Ishikawa (cell line): ENCODE measurements around the gene FOXK1.

Experiments used
- CEBPB ChIP-seq: IDR thresholded peaks from 2 replicates; pipeline ENCODE4 v1.6.1; 2012
- CREB1 ChIP-seq: IDR thresholded peaks from 2 replicates; pipeline ENCODE4 v1.6.1; 2012; ENCODE audit warnings: low read depth
- EGR1 ChIP-seq: IDR thresholded peaks from 2 replicates; pipeline ENCODE4 v1.6.1; 2012
- EP300 ChIP-seq: IDR thresholded peaks from 2 replicates; pipeline ENCODE4 v1.6.1; 2012; ENCODE audit warnings: borderline replicate concordance
- FOXM1 ChIP-seq: IDR thresholded peaks from 2 replicates; pipeline ENCODE4 v1.6.1; 2012; ENCODE audit warnings: low read depth, borderline replicate concordance
- NFIC ChIP-seq: IDR thresholded peaks from 2 replicates; pipeline ENCODE4 v1.6.1; 2012
- RAD21 ChIP-seq: IDR thresholded peaks from 2 replicates; pipeline ENCODE4 v1.6.1; 2012; ENCODE audit warnings: low read depth
- TAF1 ChIP-seq: IDR thresholded peaks from 2 replicates; pipeline ENCODE4 v1.6.1; 2012; ENCODE audit warnings: low read depth, mild to moderate bottlenecking
- TCF12 ChIP-seq: IDR thresholded peaks from 2 replicates; pipeline ENCODE4 v1.6.1; 2012; ENCODE audit warnings: low read depth
- TEAD4 ChIP-seq: IDR thresholded peaks from 2 replicates; pipeline ENCODE4 v1.6.1; 2012
- YY1 ChIP-seq: IDR thresholded peaks from 2 replicates; pipeline ENCODE4 v1.6.1; 2012; ENCODE audit warnings: low read depth
- ZBTB7A ChIP-seq: IDR thresholded peaks from 2 replicates; pipeline ENCODE4 v1.6.1; 2012; ENCODE audit warnings: low read depth
- TF ChIP-seq, protein P1 (sequence below): IDR thresholded peaks from 2 replicates; pipeline ENCODE4 v1.6.1; 2012; ENCODE audit warnings: low read depth, mild to moderate bottlenecking
- TF ChIP-seq, protein P2 (sequence below): IDR thresholded peaks from 2 replicates; pipeline ENCODE4 v1.6.1; 2012
- TF ChIP-seq, protein P3 (sequence below): IDR thresholded peaks from 2 replicates; pipeline ENCODE4 v1.6.1; 2012

Gene FOXK1

DNA sequence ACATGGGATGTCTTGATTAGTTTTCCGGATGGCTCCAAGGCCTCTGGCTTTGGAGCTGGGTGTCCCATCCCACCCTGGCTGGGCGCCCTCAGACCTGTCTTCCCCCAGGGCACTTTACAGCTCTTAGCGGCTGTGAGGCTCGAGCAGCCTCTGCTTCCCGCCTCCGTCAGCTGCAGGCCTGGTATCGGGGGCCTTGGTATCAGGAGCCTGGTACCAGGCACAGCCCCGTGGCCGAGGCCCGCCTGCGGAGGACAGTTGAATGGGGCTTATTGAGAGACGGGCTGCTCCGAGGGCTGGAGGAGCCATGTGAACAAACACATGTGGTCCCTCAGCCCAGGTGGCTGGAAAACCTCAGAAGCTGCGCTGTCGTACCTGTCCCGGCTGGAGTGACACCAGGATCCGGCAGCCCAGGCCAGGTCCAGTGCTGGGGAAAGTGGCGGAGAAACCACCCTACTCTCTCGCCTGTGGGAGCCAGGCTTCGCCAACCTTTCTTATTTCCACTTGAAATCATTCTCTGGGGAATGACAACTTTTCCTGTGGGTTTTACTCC lies 69.4 kb downstream of the FOXK1 start:
- TF ChIP-seq ZBTB7A (no peak), CEBPB (no peak), CREB1 (no peak), RAD21 (no peak), TCF12 (no peak), TAF1 (no peak)
- TF ChIP-seq, protein P1, sequence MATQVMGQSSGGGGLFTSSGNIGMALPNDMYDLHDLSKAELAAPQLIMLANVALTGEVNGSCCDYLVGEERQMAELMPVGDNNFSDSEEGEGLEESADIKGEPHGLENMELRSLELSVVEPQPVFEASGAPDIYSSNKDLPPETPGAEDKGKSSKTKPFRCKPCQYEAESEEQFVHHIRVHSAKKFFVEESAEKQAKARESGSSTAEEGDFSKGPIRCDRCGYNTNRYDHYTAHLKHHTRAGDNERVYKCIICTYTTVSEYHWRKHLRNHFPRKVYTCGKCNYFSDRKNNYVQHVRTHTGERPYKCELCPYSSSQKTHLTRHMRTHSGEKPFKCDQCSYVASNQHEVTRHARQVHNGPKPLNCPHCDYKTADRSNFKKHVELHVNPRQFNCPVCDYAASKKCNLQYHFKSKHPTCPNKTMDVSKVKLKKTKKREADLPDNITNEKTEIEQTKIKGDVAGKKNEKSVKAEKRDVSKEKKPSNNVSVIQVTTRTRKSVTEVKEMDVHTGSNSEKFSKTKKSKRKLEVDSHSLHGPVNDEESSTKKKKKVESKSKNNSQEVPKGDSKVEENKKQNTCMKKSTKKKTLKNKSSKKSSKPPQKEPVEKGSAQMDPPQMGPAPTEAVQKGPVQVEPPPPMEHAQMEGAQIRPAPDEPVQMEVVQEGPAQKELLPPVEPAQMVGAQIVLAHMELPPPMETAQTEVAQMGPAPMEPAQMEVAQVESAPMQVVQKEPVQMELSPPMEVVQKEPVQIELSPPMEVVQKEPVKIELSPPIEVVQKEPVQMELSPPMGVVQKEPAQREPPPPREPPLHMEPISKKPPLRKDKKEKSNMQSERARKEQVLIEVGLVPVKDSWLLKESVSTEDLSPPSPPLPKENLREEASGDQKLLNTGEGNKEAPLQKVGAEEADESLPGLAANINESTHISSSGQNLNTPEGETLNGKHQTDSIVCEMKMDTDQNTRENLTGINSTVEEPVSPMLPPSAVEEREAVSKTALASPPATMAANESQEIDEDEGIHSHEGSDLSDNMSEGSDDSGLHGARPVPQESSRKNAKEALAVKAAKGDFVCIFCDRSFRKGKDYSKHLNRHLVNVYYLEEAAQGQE, result no peak
- TF ChIP-seq, protein P2, sequence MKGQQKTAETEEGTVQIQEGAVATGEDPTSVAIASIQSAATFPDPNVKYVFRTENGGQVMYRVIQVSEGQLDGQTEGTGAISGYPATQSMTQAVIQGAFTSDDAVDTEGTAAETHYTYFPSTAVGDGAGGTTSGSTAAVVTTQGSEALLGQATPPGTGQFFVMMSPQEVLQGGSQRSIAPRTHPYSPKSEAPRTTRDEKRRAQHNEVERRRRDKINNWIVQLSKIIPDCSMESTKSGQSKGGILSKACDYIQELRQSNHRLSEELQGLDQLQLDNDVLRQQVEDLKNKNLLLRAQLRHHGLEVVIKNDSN, result no peak
- TF ChIP-seq, protein P3, sequence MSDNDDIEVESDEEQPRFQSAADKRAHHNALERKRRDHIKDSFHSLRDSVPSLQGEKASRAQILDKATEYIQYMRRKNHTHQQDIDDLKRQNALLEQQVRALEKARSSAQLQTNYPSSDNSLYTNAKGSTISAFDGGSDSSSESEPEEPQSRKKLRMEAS, result no peak

DNA sequence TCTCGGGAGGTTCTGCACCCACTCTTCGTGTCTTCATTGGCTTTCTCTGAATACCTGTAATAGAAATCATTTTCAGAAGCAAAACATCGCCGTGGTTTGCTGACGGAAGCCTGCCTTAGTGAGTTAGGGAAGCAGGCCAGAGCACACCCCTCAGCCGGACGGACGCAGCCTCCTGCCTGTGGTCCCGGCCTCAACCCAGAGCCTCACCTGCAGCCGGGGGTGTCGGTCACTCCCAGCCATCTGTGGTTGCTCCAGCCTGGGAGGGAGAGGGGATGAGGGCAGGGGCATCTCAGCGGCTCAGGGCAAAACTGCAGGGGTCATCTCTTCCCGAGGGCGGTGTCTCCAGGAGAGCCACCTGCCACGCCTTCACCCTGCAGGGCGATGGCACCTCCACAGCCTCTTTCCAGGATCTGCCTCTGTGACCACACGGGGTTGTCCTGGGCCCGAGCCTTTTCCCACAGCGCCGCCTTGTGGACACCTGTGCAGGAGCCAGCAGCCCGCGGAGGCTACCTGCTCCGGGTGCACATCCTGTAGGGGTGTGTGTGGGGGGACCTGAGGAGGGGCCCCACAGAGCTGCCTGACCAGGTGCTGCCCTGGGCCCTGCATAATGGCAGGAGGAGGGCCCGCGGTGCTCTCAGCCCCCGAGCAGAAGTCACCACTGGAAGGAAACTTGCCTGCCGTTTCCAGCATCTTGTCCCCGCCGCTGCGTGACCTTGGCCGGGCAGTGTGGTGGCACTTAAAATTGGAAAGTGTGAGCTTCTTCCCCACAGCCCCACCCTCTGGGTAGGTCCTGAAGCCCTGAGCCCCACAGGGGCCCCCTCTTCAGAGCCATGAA lies 71.7 kb downstream of the FOXK1 start:
- TF ChIP-seq YY1, result no peak
- no peak for TF ChIP-seq TEAD4
- no peak for TF ChIP-seq CREB1
- TF ChIP-seq EP300, result no peak
- TF ChIP-seq RAD21, result peak; percentile 93
- no peak for TF ChIP-seq FOXM1
- TF ChIP-seq, protein P1, result no peak

DNA sequence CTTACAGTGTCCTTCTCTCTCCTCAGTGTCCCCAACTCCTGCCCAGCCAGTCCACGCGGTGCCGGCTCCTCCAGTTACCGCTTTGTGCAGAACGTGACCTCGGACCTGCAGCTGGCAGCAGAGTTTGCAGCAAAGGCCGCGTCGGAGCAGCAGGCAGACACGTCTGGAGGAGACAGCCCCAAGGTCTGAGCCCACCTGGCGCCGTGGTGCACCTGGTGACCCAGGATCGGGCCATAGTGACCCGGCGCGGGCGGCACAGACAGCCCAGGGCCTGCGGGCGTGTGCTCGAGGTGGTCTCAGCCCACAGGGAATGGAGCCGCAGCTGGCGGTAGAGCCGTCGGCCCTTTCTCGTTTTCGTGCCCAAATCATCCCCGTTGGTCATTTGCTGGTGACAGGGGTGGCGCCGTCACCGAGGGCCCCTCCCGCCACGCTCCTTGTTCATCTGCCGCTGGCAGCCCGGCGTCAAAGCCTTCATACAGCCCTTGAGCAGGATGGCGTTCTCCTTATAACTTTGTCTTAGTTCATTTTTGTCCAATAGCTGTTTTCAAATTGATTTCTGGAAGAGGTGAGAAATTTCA lies 72.4 kb downstream of the FOXK1 start:
- no peak for TF ChIP-seq TCF12
- no peak for TF ChIP-seq NFIC
- TF ChIP-seq TAF1, result no peak
- TF ChIP-seq, protein P1, result no peak
- TF ChIP-seq EP300, result no peak
- TF ChIP-seq ZBTB7A, result no peak
- no peak for TF ChIP-seq RAD21
- TF ChIP-seq EGR1, result no peak
- TF ChIP-seq YY1, result no peak
- no peak for TF ChIP-seq CEBPB
- TF ChIP-seq, protein P2, result no peak
- no peak for TF ChIP-seq FOXM1

DNA sequence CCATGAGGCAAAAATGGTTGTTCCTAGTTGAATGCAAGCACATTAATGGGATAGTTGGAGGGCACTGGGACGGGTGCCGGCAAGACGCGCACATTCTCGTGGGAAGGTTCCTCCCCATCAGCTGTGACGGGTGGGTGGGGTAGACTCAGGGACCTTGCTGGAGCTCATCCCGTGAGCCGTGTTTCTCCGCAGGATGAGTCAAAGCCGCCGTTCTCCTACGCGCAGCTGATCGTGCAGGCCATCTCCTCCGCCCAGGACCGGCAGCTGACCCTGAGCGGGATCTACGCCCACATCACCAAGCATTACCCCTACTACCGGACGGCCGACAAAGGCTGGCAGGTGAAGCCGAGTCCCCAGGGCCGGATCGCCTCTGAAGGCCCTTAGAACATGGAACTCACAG lies 73.0 kb downstream of the FOXK1 start:
- TF ChIP-seq ZBTB7A (no peak), FOXM1 (no peak), TEAD4 (no peak), TAF1 (no peak), TCF12 (no peak), YY1 (no peak), RAD21 (no peak), EGR1 (no peak), EP300 (no peak), CREB1 (no peak), NFIC (no peak), CEBPB (no peak)
- TF ChIP-seq, protein P2, result no peak
- TF ChIP-seq, protein P3, result no peak
- TF ChIP-seq, protein P1, result no peak
